Ovary (tissue), 9 donors: ENCODE data around the gene POU4F1. TPM values are rescaled to one million over a fixed set of nuclear protein-coding genes. Genes with fewer than 3 reads are reported as not detected.

Experiments
- DNase-seq, 5 donors: peaks; one replicate each; pipeline ENCODE4 v3.0.0-alpha.2; 2019 to 2020
- H3K27ac ChIP-seq, 2 donors: fragments of 200-600 bp; one replicate each; pipeline versions ENCODE4 v1.5.1 to v1.8.0; 2019 to 2022
- H3K27me3 ChIP-seq: fragments of 200-600 bp; one replicate; pipeline ENCODE4 v1.8.0; 2022
- H3K36me3 ChIP-seq: fragments of 200-600 bp; sonication (generic); one replicate; pipeline ENCODE4 v1.5.1; 2019
- H3K4me1 ChIP-seq: one replicate; pipeline ENCODE4 v1.8.1; 2013; ENCODE audit warnings: mild to moderate bottlenecking, moderate library complexity; ENCODE audit not compliant: insufficient read depth
- H3K4me3 ChIP-seq: fragments of 200-600 bp; sonication (generic); one replicate; pipeline ENCODE4 v1.5.1; 2017
- H3K9me3 ChIP-seq, 2 donors: fragments of 200-600 bp in 1 of 2; sonication (generic) in 1 of 2; one replicate each; pipeline versions ENCODE4 v1.5.1 to v1.8.1; 2013 to 2019; ENCODE audit warnings: mild to moderate bottlenecking in 1 of 2, moderate library complexity in 1 of 2
- CTCF ChIP-seq, 3 donors: fragments of 450-650 bp in 2 of 3; fragments of 200-600 bp in 1 of 3; IDR thresholded peaks; one replicate each; pipeline versions ENCODE4 v1.5.1 to v1.8.0; 2016 to 2022; ENCODE audit warnings: antibody characterized with exemption in 3 of 3, mild to moderate bottlenecking in 1 of 3
- EP300 ChIP-seq: sonication (generic); formaldehyde crosslinking; IDR thresholded peaks from one replicate; pipeline ENCODE4 v1.6.1; 2017; ENCODE audit warnings: antibody characterized with exemption
- POLR2A ChIP-seq: fragments of 450-650 bp; IDR thresholded peaks from one replicate; pipeline ENCODE4 v1.6.1; 2017; ENCODE audit warnings: antibody characterized with exemption, mild to moderate bottlenecking, moderate library complexity
- WGBS, 3 donors: extraction: QIAGEN DNeasy Blood & Tissue Kit in 1 of 3; methylation state at CpG; one replicate each; pipeline versions ENCODE4 v1.1.5 to v1.1.7; 2013 to 2017; 5-methylcytosine and 5-hydroxymethylcytosine counted together
- intact Hi-C, 4 donors: fragments of 100-400 bp; cut with DNase I; formaldehyde crosslinking; loops; one replicate each; pipeline versions ENCODE4 v1.11.0 to v1.15.1; 2022 to 2023
- polyA plus RNA-seq, 2 donors: library from polyadenylated mRNA; stranded (reverse); fragments of 200-250 nt in 1 of 2; fragments of 350-450 nt in 1 of 2; fragmentation: Illumina TruSeq in 1 of 2; extraction: RNeasy Lipid Tissue Mini Kit (QIAGEN cat#74804) in 1 of 2; gene quantifications; one replicate each; pipeline ENCODE4 v1.2.3, GENCODE V29; 2013 to 2014
- total RNA-seq, 7 donors: library from RNA; depleted of rRNA in 2 of 7; stranded (reverse); fragments of >200 nt in 2 of 7; fragmentation: NEBNext Ultra II Directional in 3 of 7; extraction: Animal tissue kit (Norgen Biotek cat#: 25700) in 3 of 7; gene quantifications; one replicate each; pipeline versions ENCODE4 v1.1.0 to v1.2.4, GENCODE V29; 2016 to 2023
- donor health status: DM: no; HTN: no; CAD: no; lungs with moderate emphysema.
- donor health status: DM: no; HTN: no; CAD: no.
- donor health status: Bipolar disorder and iron deficiency.
- donor health status: DM: yes; HTN: yes; CAD: no.
- donor health status: DM: no; HTN: no; CAD: no.
- donor health status: DM: yes; HTN: yes; CAD: no.

Gene POU4F1
- total and polyA plus RNA-seq, 9 donors = 0.02 TPM; not detected in 8

DNA sequence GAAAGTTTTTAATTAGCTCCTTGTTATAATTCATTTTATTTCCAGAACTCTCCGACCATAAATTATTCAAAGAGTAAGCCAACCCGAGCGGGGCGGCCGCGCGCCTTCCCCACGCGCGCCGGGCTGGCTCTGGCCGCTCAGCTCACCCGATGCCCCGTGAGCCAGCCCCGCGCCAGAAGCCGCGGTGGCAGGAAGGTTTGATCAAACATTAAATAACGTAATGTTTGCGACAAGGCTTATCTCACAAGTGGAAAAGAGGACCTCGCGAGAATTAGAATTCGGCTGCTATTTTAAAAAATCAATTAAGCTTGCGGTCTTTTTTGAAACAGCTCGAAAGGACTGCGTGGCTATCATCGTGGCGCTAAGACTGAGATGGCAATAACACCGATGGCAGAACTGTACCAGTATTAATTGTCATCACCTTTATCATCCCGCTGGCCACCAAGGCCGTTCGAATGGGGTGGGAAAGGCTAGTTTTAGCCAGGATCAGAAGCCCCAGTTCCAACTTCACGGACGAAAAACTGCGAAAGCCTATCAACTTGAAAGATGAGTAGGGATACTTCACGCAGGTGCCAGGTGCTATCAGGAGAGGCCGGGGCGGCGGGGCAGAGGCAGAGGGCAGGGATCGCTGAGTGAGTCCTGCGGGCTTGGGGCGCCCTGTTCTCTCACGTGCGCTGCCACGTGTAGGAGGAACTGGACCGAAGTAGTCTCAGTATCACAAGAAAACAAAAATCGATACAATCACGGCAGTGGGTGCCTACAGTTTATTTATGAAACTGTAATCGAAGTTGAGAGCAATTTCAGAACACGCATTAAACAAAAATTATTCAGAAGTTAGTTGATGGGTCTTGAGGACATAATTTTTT is 6.4 kb downstream of the POU4F1 start:
- Histone ChIP-seq H3K27ac (no peak overlapping the region), H3K9me3 (peaks cover 0 to 10% of the 10 kb centered on the region in 2 donors), H3K27me3 (no peaks in the 10 kb centered on the region), H3K4me3 (no peak overlapping the region), H3K36me3 (no peaks in the 10 kb centered on the region), H3K4me1 (peaks cover 6% of the 10 kb centered on the region)
- TF ChIP-seq CTCF (IDR thresholded peaks at IDR 0.05) (no peak), EP300 (no peak), POLR2A (no peak)
- no peak for DNase-seq
- WGBS, 3 donors = 10% methylated on average over 50 of the region's 50 CpGs
- intact Hi-C loops = no loop called here

GRCh38 chr13:78596399-78596735 is 7.0 kb downstream of the POU4F1 start:
- Histone ChIP-seq H3K4me3 (no peak overlapping the region), H3K27ac (no peak overlapping the region), H3K36me3 (no peaks in the 10 kb centered on the region), H3K4me1 (peaks cover 3% of the 10 kb centered on the region), H3K27me3 (no peaks in the 10 kb centered on the region), H3K9me3 (peaks cover 0 to 10% of the 10 kb centered on the region in 2 donors)
- no peak for TF ChIP-seq EP300
- TF ChIP-seq CTCF (IDR thresholded peaks at IDR 0.05) = no peak
- TF ChIP-seq POLR2A = no peak
- 3 to 7% (median 7%) methylated on average over 17 to 22 of the region's 22 CpGs for WGBS, 3 donors
- no peak for DNase-seq
- intact Hi-C loops = no loop called here

DNA sequence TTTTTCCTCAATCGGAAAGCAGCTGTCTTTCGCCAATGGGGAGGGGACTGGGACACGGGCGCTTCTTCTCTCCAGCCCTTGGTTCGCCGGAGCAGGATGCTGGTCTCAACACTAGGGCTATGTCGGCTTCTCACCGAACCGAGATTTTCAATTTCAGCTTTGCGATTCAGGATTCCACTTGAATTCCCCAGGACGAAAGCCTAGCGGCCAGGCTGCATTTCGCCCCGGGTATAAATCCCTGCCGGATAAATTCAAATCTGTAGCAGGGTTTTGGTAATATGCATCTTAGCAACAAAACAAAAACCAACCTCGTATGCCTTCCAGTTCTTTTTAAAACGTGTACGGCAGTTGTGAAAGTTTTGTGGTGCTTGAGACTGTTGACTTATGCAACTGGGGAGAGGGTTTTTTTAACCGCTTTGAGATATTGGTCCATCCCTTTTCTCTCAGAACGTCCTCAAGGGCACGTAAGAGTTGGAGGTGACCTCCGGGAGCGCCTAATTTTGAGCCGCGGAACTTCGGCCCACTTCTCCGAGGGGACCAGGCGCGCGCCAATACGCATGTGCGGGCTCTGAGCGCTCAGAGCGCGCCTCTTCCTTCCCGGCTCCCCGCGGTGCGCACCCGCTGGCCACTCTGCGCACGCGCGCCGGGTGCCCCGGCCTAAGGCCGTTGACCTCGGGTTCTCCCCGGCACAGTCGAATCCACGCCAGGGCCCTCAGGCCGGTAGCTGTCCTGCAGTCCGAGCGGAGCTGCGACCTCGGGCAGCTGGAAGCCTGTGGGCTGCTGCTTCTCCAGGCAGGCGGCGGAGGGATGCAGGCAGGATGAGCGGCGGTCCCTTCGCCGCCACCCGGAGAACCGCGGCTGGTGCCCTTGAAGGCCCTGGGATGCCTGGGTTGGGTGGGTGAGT is 7.6 kb downstream of the POU4F1 start:
- Histone ChIP-seq H3K36me3 (no peaks in the 10 kb centered on the region), H3K4me1 (peaks cover 2% of the 10 kb centered on the region), H3K27ac (no peak overlapping the region), H3K4me3 (no peak overlapping the region), H3K27me3 (no peaks in the 10 kb centered on the region), H3K9me3 (peaks cover 0 to 10% of the 10 kb centered on the region in 2 donors)
- WGBS, 3 donors = 6 to 8% (median 7%) methylated on average over 41 to 65 of the region's 65 CpGs
- DNase-seq = no peak
- intact Hi-C loops = no loop called here
- TF ChIP-seq CTCF (IDR thresholded peaks at IDR 0.05) = no peak
- TF ChIP-seq POLR2A = no peak
- no peak for TF ChIP-seq EP300

DNA sequence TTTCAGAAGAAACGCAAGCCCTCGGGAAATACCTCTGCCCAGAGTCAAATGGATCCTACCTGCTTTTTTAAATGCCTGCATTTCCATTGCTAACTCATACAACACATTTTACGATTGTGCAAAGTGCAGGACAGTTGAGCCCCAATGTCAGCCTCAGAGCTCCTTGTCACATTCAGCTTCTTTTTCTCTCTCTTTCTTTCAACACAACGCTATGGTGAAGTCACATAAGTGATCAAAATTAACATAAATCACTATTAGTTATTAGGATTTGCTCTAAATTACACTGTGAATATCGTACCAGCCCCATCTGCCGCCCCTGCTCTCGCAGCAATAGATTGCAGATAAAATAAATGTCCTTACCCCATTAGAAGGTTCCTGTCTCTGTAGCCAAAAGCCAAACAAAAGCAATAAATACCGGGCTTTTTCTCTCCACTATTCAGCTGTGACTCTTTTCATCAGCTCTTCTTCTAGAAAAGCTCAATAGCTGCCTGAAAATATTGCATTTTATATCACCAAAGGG is 8.8 kb downstream of the POU4F1 start:
- Histone ChIP-seq H3K4me1 (peaks cover 2% of the 10 kb centered on the region), H3K9me3 (peaks cover 0 to 10% of the 10 kb centered on the region in 2 donors), H3K4me3 (no peak overlapping the region), H3K27ac (no peak overlapping the region), H3K27me3 (no peaks in the 10 kb centered on the region), H3K36me3 (no peaks in the 10 kb centered on the region)
- 14 to 18% (median 16%) methylated on average over 8 of the region's 8 CpGs for WGBS, 3 donors
- no peak for TF ChIP-seq CTCF (IDR thresholded peaks at IDR 0.05)
- no peak for TF ChIP-seq POLR2A
- TF ChIP-seq EP300 = no peak
- intact Hi-C loops = no loop called here
- no peak for DNase-seq
